GM12878 (cell line): ENCODE results near the gene C1QB. TPM values are rescaled to one million over a fixed set of nuclear protein-coding genes. Genes with fewer than 3 reads are reported as not detected.

Source experiments
- ATAC-seq: fragments of 200-7000 bp; cut with Tn5 transposase; 3 replicates; pipeline ENCODE4 v1.9.1; 2020; ENCODE audit warnings: mild to moderate bottlenecking, moderate library complexity
- BruUV-seq: library from RNA; stranded (reverse); fragments of 400-500 nt; replicated peaks from 2 replicates; lab custom pipeline; 2021; lab: Mats Ljungman, UMichigan
- CTCF ChIA-PET: fragments of 300-600 bp; sonication (Branson Sonifier 250); formaldehyde crosslinking; extraction: SDS; loops from one replicate; lab custom pipeline; 2021; ENCODE audit warnings: inconsistent platforms; lab: Yijun Ruan, JAX
- POLR2A ChIA-PET: fragments of 350-600 bp; formaldehyde crosslinking; extraction: SDS; loops from one replicate; lab custom pipeline; 2021; ENCODE audit warnings: inconsistent platforms; lab: Charles Lee
- RAD21 ChIA-PET: fragments of 300-600 bp; sonication (Branson Sonifier 250); formaldehyde crosslinking; loops from one replicate; lab custom pipeline; 2023; ENCODE audit warnings: antibody characterized with exemption; ENCODE audit not compliant: unreplicated experiment; lab: Charles Lee
- SMC1A ChIA-PET: fragments of 300-600 bp; sonication (Branson Sonifier 250); formaldehyde crosslinking; loops from one replicate; lab custom pipeline; 2023; ENCODE audit not compliant: unreplicated experiment, uncharacterized antibody; lab: Charles Lee
- DNase-seq: peaks from one replicate; pipeline ENCODE4 v3.0.0-alpha.2; 2011; ENCODE audit warnings: low read depth, low spot score
- FAIRE-seq: peaks from 3 replicates; lab custom pipeline; 2011; peaks lifted over from hg19 to GRCh38; lab: Jason Lieb, UNC
- H2AFZ ChIP-seq: 2 replicates; pipeline ENCODE4 v1.6.0; 2011; ENCODE audit warnings: low read depth, low read length, control low read depth; ENCODE audit not compliant: control insufficient read depth
- H3K27ac ChIP-seq: 2 replicates; pipeline ENCODE4 v1.5.1; 2011; ENCODE audit warnings: control low read depth; ENCODE audit not compliant: control insufficient read depth, insufficient read depth
- H3K27me3 ChIP-seq, 2 experiments: replicated peaks in 1 of 2; 2 replicates each; pipeline versions ENCODE4 v1.6.0 to v1.6.1; 2011; ENCODE audit warnings: low read length in 1 of 2; ENCODE audit not compliant: control insufficient read depth in 2 of 2, insufficient read depth in 2 of 2
- H3K36me3 ChIP-seq, 2 experiments: 2 replicates each; pipeline ENCODE4 v1.5.1; 2011; ENCODE audit warnings: low read length in 1 of 2; ENCODE audit not compliant: control insufficient read depth in 2 of 2, insufficient read depth in 2 of 2
- H3K4me1 ChIP-seq: 2 replicates; pipeline ENCODE4 v1.6.1; 2011; ENCODE audit warnings: mild to moderate bottlenecking, low read length, moderate library complexity, mixed read lengths; ENCODE audit not compliant: control insufficient read depth, insufficient read depth
- H3K4me2 ChIP-seq: 2 replicates; pipeline ENCODE4 v1.6.0; 2011; ENCODE audit warnings: control low read depth; ENCODE audit not compliant: control insufficient read depth, insufficient read depth
- H3K4me3 ChIP-seq: fragments of 200-600 bp; sonication (generic); 2 replicates; pipeline ENCODE4 v1.5.1; 2016
- H3K79me2 ChIP-seq: 2 replicates; pipeline ENCODE4 v1.6.0; 2011; ENCODE audit warnings: low read length; ENCODE audit not compliant: control insufficient read depth, insufficient read depth
- H3K9ac ChIP-seq: 2 replicates; pipeline ENCODE4 v1.8.0; 2011; ENCODE audit warnings: low read length, control low read depth, mixed read lengths; ENCODE audit not compliant: control insufficient read depth, insufficient read depth
- H3K9me3 ChIP-seq: replicated peaks from 3 replicates; pipeline ENCODE4 v1.5.1; 2011; ENCODE audit warnings: mild to moderate bottlenecking, low read length; ENCODE audit not compliant: control insufficient read depth, insufficient read depth
- H4K20me1 ChIP-seq: 2 replicates; pipeline ENCODE4 v1.6.0; 2011; ENCODE audit not compliant: control insufficient read depth, insufficient read depth
- BACH1 ChIP-seq: fragments of 450-650 bp; IDR thresholded peaks from 2 replicates; pipeline ENCODE4 v1.6.1; 2017; ENCODE audit warnings: mild to moderate bottlenecking, borderline replicate concordance
- CBX5 ChIP-seq: sonication (generic); IDR thresholded peaks from 2 replicates; pipeline ENCODE4 v1.6.1; 2016; ENCODE audit warnings: low read depth, moderate library complexity, mild to moderate bottlenecking, inconsistent platforms
- CTCF ChIP-seq, 3 experiments: IDR thresholded peaks in 2 of 3; conservative IDR thresholded peaks in 1 of 3; 2 replicates each; pipeline ENCODE4 v1.5.1; 2011; ENCODE audit warnings: low read depth in 3 of 3, low read length in 3 of 3, mild to moderate bottlenecking in 3 of 3, control low read depth in 2 of 3, moderate library complexity in 2 of 3, inconsistent platforms in 1 of 3, mixed read lengths in 1 of 3; ENCODE audit not compliant: control insufficient read depth in 2 of 3, insufficient read depth in 1 of 3; ENCODE audit errors: extremely low read depth in 1 of 3
- MLLT1 ChIP-seq: fragments of 450-650 bp; IDR thresholded peaks from 2 replicates; pipeline ENCODE4 v1.6.1; 2016; ENCODE audit warnings: mild to moderate bottlenecking
- RAD21 ChIP-seq: IDR thresholded peaks from 2 replicates; pipeline ENCODE4 v1.6.1; 2011; ENCODE audit warnings: mild to moderate bottlenecking, low read depth, low read length, moderate library complexity; ENCODE audit not compliant: insufficient read depth
- SMC3 ChIP-seq: IDR thresholded peaks from 2 replicates; pipeline ENCODE4 v1.6.1; 2011; ENCODE audit warnings: low read length, improper control_type of control experiment, borderline replicate concordance
- WGBS: methylation state at CpG from one replicate; pipeline ENCODE4 v1.1.6; 2016; ENCODE audit warnings: low lambda C conversion rate; ENCODE audit not compliant: insufficient replicate concordance, insufficient coverage; ENCODE audit errors: missing lambda C conversion rate; 5-methylcytosine and 5-hydroxymethylcytosine counted together
- in situ Hi-C: fragments of 300-500 bp; cut with MboI; formaldehyde crosslinking; loops from 9 replicates; pipeline ENCODE4 v1.14.3; 2018; ENCODE audit warnings: mixed read lengths
- intact Hi-C: fragments of 100-400 bp; cut with micrococcal nuclease; formaldehyde crosslinking; loops from one replicate; pipeline ENCODE4 v1.14.2; 2022; ENCODE audit not compliant: unreplicated experiment
- polyA plus RNA-seq, 11 experiments: library from polyadenylated mRNA; depleted of rRNA in 4 of 11; unstranded in 6 of 11; stranded (reverse) in 5 of 11; fragments of >200 nt; fragmentation: Nextera tagmentation in 4 of 11; fragmentation: Illumina TruSeq in 1 of 11; extraction: Ambion mirVana in 4 of 11; extraction: Trizol in 1 of 11; gene quantifications; 1 replicate in 1 of 11; 2 replicates in 10 of 11; pipeline versions ENCODE4 v1.2.1 to v1.2.3, GENCODE V29; 2011 to 2016; ENCODE audit warnings: inconsistent platforms in 2 of 11, missing spikeins in 2 of 11, low read depth in 1 of 11
- total RNA-seq, 4 experiments: library from RNA; depleted of rRNA in 3 of 4; stranded (reverse); fragments of >200 nt in 3 of 4; fragmentation: Illumina TruSeq in 1 of 4; extraction: Trizol in 1 of 4; gene quantifications; 2 replicates each; pipeline versions ENCODE4 v1.2.1 to v1.2.3, GENCODE V29; 2013 to 2021
- TF ChIP-seq, protein P1 (sequence below): fragments of 450-650 bp; formaldehyde crosslinking; IDR thresholded peaks from 2 replicates; pipeline ENCODE4 v1.4.0; 2020; ENCODE audit warnings: mild to moderate bottlenecking, moderate library complexity

C1QB gene
- total and polyA plus RNA-seq, 10 of the 15 experiments (the other 5 are each of a cell fraction or from before 2014, with no cell fraction given): 0.62 TPM; not detected in 9

DNA sequence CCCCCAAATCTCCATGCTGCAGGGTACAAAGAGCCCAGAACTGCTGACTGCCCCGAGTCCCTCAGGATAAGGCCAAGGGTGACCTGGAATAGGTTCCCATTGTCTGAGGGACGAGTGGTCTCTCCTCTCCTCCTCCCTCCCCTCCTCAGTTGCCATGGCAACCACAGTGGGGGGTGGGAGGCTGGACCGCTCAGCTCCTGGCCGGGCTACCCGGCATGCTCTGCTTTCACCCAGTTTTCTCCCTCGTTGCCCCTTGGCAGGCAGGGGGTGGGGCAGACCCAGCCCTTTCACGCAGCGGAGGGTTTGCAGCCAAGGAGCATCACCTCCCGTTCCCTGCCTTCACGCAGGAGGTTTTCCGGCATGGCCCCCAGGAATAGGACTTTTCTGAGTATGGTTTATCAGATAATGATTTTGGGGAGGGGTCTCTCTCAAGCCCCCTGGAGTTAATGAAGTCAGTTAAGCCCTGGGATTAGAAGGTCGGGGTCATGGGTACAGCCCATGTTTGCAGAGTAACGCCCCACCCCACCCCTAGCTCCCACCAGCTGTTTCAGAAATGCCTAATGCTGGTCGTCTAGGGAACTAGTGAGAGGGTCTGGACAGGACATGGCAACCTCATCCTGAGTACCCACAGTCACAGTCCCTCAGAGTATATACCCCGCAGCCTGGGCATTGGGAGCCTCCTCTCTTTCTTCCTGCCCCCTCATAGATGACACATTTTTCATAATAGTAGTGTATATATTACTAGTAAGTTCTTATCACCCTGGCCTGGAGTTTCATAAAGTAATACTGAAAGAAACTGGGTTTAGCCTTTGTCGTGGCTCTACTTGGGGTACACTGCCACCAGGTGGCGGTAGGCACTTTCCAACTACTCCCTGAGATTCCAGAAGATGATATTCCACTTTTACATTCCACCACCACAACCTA is 20.7 kb downstream of the C1QB start:
- in situ Hi-C loops: no loop called here
- no peaks in the 10 kb centered on the region for H3K4me1 ChIP-seq
- peaks cover 2% of the 10 kb centered on the region in 2 experiments; a peak in 2 of 4 replicates for H3K27me3 ChIP-seq
- H2AFZ ChIP-seq: no peak overlapping the region
- intact Hi-C loops: loop anchor here (1.0 kb wide), 2 partner anchors 257 to 291 kb away; no protein-coding TSS in a partner anchor
- no peaks in the 10 kb centered on the region for H4K20me1 ChIP-seq
- no peaks in the 10 kb centered on the region for H3K79me2 ChIP-seq
- ChIA-PET CTCF (interaction anchor here (1.0 to 2.1 kb wide), 7 partner anchors 11 to 256 kb away, joined by 3 to 8 read pairs (median 5); no protein-coding TSS in a partner anchor), RAD21 (interaction anchor here (1.2 kb wide), 1 partner anchor 257 kb away, joined by 4 read pairs; no protein-coding TSS in a partner anchor), POLR2A (no interaction called here), SMC1A (interaction anchor here (0.8 to 1.0 kb wide), 2 partner anchors 188 to 258 kb away, joined by 3 to 4 read pairs; no protein-coding TSS in a partner anchor)
- H3K9ac ChIP-seq: no peak overlapping the region
- H3K4me2 ChIP-seq: no peak overlapping the region
- TF ChIP-seq CBX5 (no peak), MLLT1 (no peak), BACH1 (no peak), RAD21 (peak; percentile 58), SMC3 (peak; percentile 77), CTCF (IDR thresholded peaks at IDR 0.05 in 2 of 3, conservative IDR thresholded peaks at IDR 0.05 in 1 of 3; ENCODE audit: control insufficient read depth in 2 of 3, extremely low read depth in 1 of 3, insufficient read depth in 1 of 3, low read depth in 3 of 3, low read length in 3 of 3) (peak; percentile 66 to 70 (median 69))
- TF ChIP-seq, protein P1, sequence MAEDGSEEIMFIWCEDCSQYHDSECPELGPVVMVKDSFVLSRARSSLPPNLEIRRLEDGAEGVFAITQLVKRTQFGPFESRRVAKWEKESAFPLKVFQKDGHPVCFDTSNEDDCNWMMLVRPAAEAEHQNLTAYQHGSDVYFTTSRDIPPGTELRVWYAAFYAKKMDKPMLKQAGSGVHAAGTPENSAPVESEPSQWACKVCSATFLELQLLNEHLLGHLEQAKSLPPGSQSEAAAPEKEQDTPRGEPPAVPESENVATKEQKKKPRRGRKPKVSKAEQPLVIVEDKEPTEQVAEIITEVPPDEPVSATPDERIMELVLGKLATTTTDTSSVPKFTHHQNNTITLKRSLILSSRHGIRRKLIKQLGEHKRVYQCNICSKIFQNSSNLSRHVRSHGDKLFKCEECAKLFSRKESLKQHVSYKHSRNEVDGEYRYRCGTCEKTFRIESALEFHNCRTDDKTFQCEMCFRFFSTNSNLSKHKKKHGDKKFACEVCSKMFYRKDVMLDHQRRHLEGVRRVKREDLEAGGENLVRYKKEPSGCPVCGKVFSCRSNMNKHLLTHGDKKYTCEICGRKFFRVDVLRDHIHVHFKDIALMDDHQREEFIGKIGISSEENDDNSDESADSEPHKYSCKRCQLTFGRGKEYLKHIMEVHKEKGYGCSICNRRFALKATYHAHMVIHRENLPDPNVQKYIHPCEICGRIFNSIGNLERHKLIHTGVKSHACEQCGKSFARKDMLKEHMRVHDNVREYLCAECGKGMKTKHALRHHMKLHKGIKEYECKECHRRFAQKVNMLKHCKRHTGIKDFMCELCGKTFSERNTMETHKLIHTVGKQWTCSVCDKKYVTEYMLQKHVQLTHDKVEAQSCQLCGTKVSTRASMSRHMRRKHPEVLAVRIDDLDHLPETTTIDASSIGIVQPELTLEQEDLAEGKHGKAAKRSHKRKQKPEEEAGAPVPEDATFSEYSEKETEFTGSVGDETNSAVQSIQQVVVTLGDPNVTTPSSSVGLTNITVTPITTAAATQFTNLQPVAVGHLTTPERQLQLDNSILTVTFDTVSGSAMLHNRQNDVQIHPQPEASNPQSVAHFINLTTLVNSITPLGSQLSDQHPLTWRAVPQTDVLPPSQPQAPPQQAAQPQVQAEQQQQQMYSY (CRISPR knock-in tag): no peak
- WGBS: 14% methylated on average over 17 of the region's 17 CpGs
- H3K9me3 ChIP-seq: no peaks in the 10 kb centered on the region
- no peaks in the 10 kb centered on the region for H3K36me3 ChIP-seq
- H3K27ac ChIP-seq: no peak overlapping the region
- no TSS peak for BruUV-seq
- ATAC-seq: peak; percentile 83
- DNase-seq: no peak
- no peak overlapping the region for H3K4me3 ChIP-seq
- FAIRE-seq: peak; percentile 85
